HepG2 (cell line): ENCODE results near the gene WDR73.

ENCODE experiments used
- CHD2 ChIP-seq: IDR thresholded peaks from 2 replicates; pipeline ENCODE4 v1.6.1; 2011; ENCODE audit warnings: low read depth, low read length, improper control_type of control experiment
- JUN ChIP-seq: sonication (generic); formaldehyde crosslinking; IDR thresholded peaks from 2 replicates; pipeline ENCODE4 v1.4.0; 2020; ENCODE audit warnings: mild to moderate bottlenecking, missing genetic modification reagents

DNA sequence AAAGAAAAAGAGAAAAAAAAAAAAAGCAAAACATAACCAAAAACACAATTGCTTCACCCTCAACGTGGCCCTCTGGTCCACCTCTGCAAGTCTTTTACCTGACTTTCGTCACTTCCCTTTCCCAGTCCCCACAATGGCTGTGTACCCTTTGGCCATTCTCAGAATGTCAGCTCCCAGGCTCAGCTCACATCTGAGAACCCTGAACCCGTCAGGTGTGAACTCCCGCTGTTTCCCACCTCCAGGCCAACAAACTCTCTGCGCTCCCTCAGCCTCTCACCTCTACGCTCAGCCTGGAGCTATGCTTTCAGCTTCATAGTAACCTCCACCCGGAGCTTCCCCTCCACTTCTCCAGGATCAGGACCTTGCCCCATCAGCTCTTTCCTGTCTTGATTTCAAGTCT, 29.7 kb downstream of the WDR73 start:
- TF ChIP-seq JUN (CRISPR knock-in tag): no peak
- no peak for TF ChIP-seq CHD2
